ENCODE data around the gene SLC39A11.

Gene SLC39A11

GRCh38 chr17:72872396-72872795, 220.1 kb downstream of the SLC39A11 start:
- no peaks in the 10 kb centered on the region for H3K27me3 ChIP-seq (replicated peaks)
- H3K4me3 ChIP-seq (ENCODE audit: low read depth, low read length): no peak overlapping the region
- H3K27ac ChIP-seq: no peak overlapping the region
- no peak for TF ChIP-seq CTCF (IDR thresholded peaks at IDR 0.05; ENCODE audit: low read depth, low read length, missing control alignments)
- in situ Hi-C loops (cut with HindIII; ENCODE audit: low pct_ligation_motif_present, low sequenced_read_pairs): no loop called here
- DNase-seq: no peak
- no peaks in the 10 kb centered on the region for H3K36me3 ChIP-seq (replicated peaks)

- Histone ChIP-seq H3K4me3 (ENCODE audit: low read depth, low read length) (no peak overlapping the region), H3K27me3 (replicated peaks) (no peaks in the 10 kb centered on the region), H3K36me3 (replicated peaks) (no peaks in the 10 kb centered on the region), H3K27ac (no peak overlapping the region)
- no peak for DNase-seq
- in situ Hi-C loops (cut with HindIII; ENCODE audit: low pct_ligation_motif_present, low sequenced_read_pairs): no loop called here
- no peak for TF ChIP-seq CTCF (IDR thresholded peaks at IDR 0.05; ENCODE audit: low read depth, low read length, missing control alignments)
Measured at GRCh38 chr17:72870367-72870985, 222.0 kb downstream of the SLC39A11 start.

- Histone ChIP-seq H3K27ac (no peak overlapping the region), H3K36me3 (replicated peaks) (no peaks in the 10 kb centered on the region), H3K27me3 (replicated peaks) (no peaks in the 10 kb centered on the region), H3K4me3 (ENCODE audit: low read depth, low read length) (no peak overlapping the region)
- in situ Hi-C loops (cut with HindIII; ENCODE audit: low pct_ligation_motif_present, low sequenced_read_pairs): no loop called here
- DNase-seq: no peak
- no peak for TF ChIP-seq CTCF (IDR thresholded peaks at IDR 0.05; ENCODE audit: low read depth, low read length, missing control alignments)
Measured at GRCh38 chr17:72869630-72870029, 222.9 kb downstream of the SLC39A11 start.

GRCh38 chr17:72865954-72866353, 226.5 kb downstream of the SLC39A11 start:
- no peak for DNase-seq
- Histone ChIP-seq H3K27ac (no peak overlapping the region), H3K4me3 (ENCODE audit: low read depth, low read length) (no peak overlapping the region), H3K36me3 (replicated peaks) (no peaks in the 10 kb centered on the region), H3K27me3 (replicated peaks) (no peaks in the 10 kb centered on the region)
- in situ Hi-C loops (cut with HindIII; ENCODE audit: low pct_ligation_motif_present, low sequenced_read_pairs): no loop called here
- no peak for TF ChIP-seq CTCF (IDR thresholded peaks at IDR 0.05; ENCODE audit: low read depth, low read length, missing control alignments)

GRCh38 chr17:72863526-72864211, 228.8 kb downstream of the SLC39A11 start:
- Histone ChIP-seq H3K27ac (no peak overlapping the region), H3K27me3 (replicated peaks) (no peaks in the 10 kb centered on the region), H3K4me3 (ENCODE audit: low read depth, low read length) (no peak overlapping the region), H3K36me3 (replicated peaks) (no peaks in the 10 kb centered on the region)
- no peak for DNase-seq
- in situ Hi-C loops (cut with HindIII; ENCODE audit: low pct_ligation_motif_present, low sequenced_read_pairs): no loop called here
- no peak for TF ChIP-seq CTCF (IDR thresholded peaks at IDR 0.05; ENCODE audit: low read depth, low read length, missing control alignments)
